ENCODE measurements around the gene VWA3B.

DNA sequence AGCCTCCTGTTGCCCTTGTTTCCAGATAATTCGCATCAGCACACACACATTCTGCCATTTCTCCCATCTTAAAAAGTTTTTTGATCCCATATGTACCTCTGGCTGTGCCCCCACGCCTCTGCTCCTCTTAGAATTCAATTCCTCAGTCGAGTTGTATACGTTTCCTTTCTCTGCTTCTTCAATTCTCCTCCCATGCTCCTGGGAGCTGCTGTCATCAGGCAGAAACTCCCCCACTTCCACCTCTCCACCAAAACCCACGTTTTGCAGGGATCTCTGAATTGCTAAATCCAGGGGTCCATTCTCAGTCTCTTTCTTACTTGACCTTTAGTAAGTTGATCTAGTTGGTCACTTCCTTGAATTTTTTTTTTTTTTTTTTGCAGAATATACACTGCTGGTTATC lies 98.8 kb downstream of the VWA3B start:
- TF ChIP-seq, protein P1, sequence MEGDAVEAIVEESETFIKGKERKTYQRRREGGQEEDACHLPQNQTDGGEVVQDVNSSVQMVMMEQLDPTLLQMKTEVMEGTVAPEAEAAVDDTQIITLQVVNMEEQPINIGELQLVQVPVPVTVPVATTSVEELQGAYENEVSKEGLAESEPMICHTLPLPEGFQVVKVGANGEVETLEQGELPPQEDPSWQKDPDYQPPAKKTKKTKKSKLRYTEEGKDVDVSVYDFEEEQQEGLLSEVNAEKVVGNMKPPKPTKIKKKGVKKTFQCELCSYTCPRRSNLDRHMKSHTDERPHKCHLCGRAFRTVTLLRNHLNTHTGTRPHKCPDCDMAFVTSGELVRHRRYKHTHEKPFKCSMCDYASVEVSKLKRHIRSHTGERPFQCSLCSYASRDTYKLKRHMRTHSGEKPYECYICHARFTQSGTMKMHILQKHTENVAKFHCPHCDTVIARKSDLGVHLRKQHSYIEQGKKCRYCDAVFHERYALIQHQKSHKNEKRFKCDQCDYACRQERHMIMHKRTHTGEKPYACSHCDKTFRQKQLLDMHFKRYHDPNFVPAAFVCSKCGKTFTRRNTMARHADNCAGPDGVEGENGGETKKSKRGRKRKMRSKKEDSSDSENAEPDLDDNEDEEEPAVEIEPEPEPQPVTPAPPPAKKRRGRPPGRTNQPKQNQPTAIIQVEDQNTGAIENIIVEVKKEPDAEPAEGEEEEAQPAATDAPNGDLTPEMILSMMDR (optimal IDR thresholded peaks at IDR 0.05 in 1 of 3, IDR thresholded peaks at IDR 0.05 in 1 of 3, conservative IDR thresholded peaks at IDR 0.05 in 1 of 3; ENCODE audit: extremely low read depth in 1 of 3, insufficient read depth in 2 of 3, low read length in 3 of 3) = no peak
- no peak for TF ChIP-seq EZH2 (IDR thresholded peaks at IDR 0.05; ENCODE audit: low read length)

All from keratinocyte (primary cell).